ENCODE data around the gene BHLHE23. TPM values are rescaled to one million over a fixed set of nuclear protein-coding genes. Genes with fewer than 3 reads are reported as not detected.

Gene BHLHE23
- polyA plus RNA-seq, 1 experiment = not detected

DNA sequence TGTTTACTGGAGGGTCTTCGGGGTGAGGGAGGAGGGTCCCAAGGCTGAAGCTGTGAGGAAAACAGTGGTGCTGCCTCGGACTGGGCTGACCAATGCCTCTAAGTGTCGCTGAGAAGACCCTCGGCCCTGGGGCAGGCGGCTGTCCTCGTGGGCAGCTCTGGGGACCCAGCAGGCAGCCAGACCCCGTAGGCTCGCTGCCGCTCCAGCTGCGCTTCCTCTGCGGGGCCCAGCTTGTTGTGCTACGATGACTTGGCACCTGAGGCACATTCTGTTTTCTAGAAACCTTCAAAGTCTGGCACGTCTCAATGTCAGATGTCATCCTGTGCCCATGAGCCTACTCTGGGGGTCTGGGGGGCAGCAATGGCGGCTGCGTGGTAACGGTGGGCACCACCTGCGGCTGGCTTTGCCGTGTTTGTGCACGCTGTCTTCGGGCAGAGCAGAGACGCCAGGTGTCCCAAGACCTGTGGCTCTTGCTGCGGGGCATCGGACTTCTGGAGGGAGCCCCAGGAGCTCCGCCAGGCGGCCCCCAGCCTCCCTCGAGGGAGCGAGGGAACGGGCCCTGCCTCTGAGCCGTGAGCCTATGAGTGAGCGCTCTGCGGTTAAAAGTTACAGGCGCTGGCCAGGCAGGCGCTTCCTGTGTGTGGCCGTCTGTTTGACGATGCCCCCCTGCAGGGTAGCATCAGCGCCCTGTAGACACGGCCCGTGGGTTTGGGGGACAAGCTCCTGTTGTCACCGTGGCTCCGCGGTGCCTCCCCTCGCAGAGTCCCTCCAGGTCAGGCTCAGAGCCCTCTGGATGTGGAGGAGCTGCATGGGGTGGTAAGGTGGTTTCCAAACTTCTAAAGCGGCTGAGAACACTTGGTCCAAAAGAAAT is 47.4 kb downstream of the BHLHE23 start:
- Histone ChIP-seq H3K27ac (ENCODE audit: low read depth, low read length) (no peak overlapping the region), H3K9me3 (ENCODE audit: control insufficient read depth, insufficient read depth, low read length) (no peaks in the 10 kb centered on the region; the same call in 1 of the 2 replicates), H3K27me3 (ENCODE audit: control insufficient read depth, insufficient read depth, low read length) (peaks cover 2% of the 10 kb centered on the region), H3K4me3 (ENCODE audit: low read depth, low read length) (no peak overlapping the region)
- POLR2A ChIA-PET = no interaction called here
- TF ChIP-seq, protein P1, sequence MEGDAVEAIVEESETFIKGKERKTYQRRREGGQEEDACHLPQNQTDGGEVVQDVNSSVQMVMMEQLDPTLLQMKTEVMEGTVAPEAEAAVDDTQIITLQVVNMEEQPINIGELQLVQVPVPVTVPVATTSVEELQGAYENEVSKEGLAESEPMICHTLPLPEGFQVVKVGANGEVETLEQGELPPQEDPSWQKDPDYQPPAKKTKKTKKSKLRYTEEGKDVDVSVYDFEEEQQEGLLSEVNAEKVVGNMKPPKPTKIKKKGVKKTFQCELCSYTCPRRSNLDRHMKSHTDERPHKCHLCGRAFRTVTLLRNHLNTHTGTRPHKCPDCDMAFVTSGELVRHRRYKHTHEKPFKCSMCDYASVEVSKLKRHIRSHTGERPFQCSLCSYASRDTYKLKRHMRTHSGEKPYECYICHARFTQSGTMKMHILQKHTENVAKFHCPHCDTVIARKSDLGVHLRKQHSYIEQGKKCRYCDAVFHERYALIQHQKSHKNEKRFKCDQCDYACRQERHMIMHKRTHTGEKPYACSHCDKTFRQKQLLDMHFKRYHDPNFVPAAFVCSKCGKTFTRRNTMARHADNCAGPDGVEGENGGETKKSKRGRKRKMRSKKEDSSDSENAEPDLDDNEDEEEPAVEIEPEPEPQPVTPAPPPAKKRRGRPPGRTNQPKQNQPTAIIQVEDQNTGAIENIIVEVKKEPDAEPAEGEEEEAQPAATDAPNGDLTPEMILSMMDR (IDR thresholded peaks at IDR 0.05; ENCODE audit: low read depth, low read length) = no peak
- DNase-seq (ENCODE audit: low read depth, low spot score) = no peak
- CTCF ChIA-PET = interaction anchor here (0.6 kb wide), 1 partner anchor 657 kb away, joined by 3 read pairs; no protein-coding TSS in a partner anchor

DNA sequence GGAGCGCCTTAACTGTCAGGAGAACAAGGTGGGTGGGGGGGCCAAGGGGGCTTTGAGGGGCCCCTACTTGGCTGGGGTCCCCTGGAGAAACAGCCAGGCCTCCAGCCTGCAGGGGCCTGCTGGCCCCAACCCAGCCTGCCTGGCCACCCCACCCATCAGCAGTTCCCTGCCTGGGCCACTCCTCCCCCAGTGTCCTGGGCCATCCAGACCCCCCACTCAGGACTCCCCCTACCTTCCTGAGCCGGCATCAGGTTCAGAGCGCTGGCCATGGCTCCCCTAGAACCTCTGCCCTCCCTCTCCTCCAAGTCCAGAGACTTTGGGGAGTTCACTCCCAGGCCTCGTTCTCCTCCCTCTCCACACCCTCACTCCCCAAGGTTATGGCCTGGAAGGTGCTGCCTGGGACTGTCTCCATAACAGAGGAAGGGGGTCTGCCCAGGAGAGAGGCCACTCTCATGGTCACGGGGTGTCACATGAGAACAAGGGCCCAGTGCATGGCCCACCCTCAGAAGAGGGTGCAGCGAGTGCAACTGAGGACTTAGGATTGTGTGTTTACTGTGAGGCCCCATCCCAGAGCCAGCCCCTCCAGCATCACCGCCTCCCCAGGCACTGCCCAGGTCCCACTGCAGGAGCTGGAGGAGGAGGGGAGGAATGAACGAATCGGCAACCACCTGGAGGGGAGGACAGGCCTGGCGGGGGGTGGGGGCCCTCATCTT is 48.2 kb downstream of the BHLHE23 start:
- no peak for DNase-seq (ENCODE audit: low read depth, low spot score)
- ChIA-PET CTCF (no interaction called here), POLR2A (no interaction called here)

DNA sequence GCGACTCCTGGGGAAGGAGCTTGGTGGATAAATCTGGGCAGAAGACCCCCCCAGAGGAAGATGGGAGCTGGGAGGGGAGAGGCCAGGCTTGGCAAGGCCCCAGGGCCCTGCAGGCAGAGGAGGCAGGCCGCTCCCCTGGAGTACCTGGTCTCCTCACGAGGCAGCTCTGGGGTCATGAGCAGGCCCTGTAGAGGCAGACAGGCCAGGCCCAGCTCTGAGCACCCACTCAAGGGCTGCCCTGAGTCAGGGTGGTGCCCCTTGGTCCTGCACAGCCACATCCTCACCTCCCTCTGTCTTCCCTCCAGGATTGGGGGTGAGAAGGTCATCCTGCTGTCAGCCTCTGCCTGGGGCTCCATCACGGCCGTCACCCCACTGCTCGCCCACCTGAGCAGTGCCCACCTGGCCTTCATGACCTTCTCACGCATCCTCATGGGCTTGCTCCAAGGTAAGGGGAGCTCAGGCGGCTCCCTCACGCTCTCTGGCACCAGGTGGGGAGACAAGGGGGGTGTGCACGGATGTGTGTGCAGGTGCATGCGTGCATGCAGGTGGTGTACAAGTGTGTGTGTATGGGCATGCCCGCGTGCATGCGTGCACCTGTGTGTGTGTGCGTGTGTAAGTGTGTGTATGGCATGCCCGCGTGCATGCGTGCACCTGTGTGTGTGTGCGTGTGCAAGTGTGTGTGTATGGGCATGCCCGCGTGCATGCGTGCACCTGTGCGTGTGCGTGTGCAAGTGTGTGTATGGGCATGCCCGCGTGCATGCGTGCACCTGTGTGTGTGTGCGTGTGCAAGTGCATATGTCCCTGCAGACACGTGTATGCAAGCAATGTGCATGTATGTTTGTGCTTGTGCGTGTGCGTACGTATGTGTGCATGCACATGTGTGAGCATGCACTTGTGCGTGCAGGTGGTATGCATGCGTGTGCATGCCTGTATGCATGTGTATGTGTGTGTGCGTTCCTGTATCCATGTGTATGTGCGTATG is 49.3 kb downstream of the BHLHE23 start:
- Histone ChIP-seq H3K27ac (ENCODE audit: low read depth, low read length) (no peak overlapping the region), H3K9me3 (ENCODE audit: control insufficient read depth, insufficient read depth, low read length) (no peaks in the 10 kb centered on the region; the same call in 1 of the 2 replicates), H3K27me3 (ENCODE audit: control insufficient read depth, insufficient read depth, low read length) (no peaks in the 10 kb centered on the region), H3K4me3 (ENCODE audit: low read depth, low read length) (no peak overlapping the region)
- TF ChIP-seq, protein P1 (IDR thresholded peaks at IDR 0.05; ENCODE audit: low read depth, low read length) = no peak
- POLR2A ChIA-PET = interaction anchor here (0.8 kb wide), 1 partner anchor 20 kb away, joined by 3 read pairs; the partner anchor contains the start of gene GID8
- CTCF ChIA-PET = interaction anchor here (0.8 kb wide), 1 partner anchor 13 kb away, joined by 4 read pairs; no protein-coding TSS in a partner anchor
- no peak for DNase-seq (ENCODE audit: low read depth, low spot score)

More for the DNA sequence above, 48.2 kb downstream of the BHLHE23 start:
- H3K27me3 ChIP-seq (ENCODE audit: control insufficient read depth, insufficient read depth, low read length) = no peaks in the 10 kb centered on the region
- no peak overlapping the region for H3K27ac ChIP-seq (ENCODE audit: low read depth, low read length)
- no peak overlapping the region for H3K4me3 ChIP-seq (ENCODE audit: low read depth, low read length)
- no peaks in the 10 kb centered on the region; the same call in 1 of the 2 replicates for H3K9me3 ChIP-seq (ENCODE audit: control insufficient read depth, insufficient read depth, low read length)
- TF ChIP-seq, protein P1 (IDR thresholded peaks at IDR 0.05; ENCODE audit: low read depth, low read length) = no peak

DNA sequence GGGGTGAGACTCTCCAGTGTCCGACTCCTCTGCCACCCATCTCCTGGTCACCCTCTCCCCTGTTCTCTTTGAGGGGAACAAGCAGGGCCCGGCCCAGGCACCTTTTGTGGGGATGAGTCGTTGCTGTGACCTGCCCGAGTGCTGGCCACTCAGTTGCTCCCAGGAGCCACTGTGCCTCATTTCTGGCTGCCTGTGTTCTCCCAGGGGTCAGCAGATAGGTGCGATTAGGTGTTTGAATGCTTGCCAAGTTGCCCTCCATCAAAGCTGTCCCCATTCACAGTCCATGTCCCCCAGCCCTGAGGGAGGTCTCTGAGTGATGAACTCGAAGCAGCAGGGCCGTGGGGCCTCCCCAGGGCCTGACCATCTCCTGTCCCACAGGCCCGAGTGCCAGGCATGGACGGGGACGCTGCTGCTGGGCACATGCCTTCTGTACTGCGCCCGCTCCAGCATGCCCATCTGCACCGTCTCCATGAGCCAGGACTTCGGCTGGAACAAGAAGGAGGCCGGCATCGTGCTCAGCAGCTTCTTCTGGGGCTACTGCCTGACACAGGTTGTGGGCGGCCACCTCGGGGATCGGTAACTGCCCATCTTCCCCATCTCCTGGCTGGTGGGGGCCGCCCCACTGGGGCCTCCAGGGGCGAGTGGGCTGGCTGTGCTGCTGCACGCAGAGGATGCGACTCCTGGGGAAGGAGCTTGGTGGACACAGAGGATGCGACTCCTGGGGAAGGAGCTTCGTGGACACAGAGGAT is 50.2 kb downstream of the BHLHE23 start:
- no peak overlapping the region for H3K27ac ChIP-seq (ENCODE audit: low read depth, low read length)
- H3K4me3 ChIP-seq (ENCODE audit: low read depth, low read length) = no peak overlapping the region
- DNase-seq (ENCODE audit: low read depth, low spot score) = no peak
- TF ChIP-seq, protein P1 (IDR thresholded peaks at IDR 0.05; ENCODE audit: low read depth, low read length) = no peak
- H3K27me3 ChIP-seq (ENCODE audit: control insufficient read depth, insufficient read depth, low read length) = no peaks in the 10 kb centered on the region
- ChIA-PET POLR2A (interaction anchor here (0.8 kb wide), 1 partner anchor 19 kb away, joined by 3 read pairs; the partner anchor contains the start of gene GID8), CTCF (interaction anchor here (0.8 to 2.2 kb wide), 2 partner anchors 14 to 16 kb away, joined by 4 to 12 read pairs; no protein-coding TSS in a partner anchor)
- H3K9me3 ChIP-seq (ENCODE audit: control insufficient read depth, insufficient read depth, low read length) = no peaks in the 10 kb centered on the region; the same call in 1 of the 2 replicates

All from AG04450 (cell line).